Measurements from ENCODE around the gene PIGT. TPM values are rescaled to one million over a fixed set of nuclear protein-coding genes. Genes with fewer than 3 reads are reported as not detected.

PIGT gene
- total and polyA plus RNA-seq, 2 of the 4 experiments (the other 2 are of a cell fraction), result 31.2 to 145 TPM

GRCh38 chr20:45432294-45432693, 16.4 kb downstream of the PIGT start:
- dilution Hi-C loops (cut with HindIII; ENCODE audit: low sequenced_read_pairs, unreplicated experiment), result no loop called here
- Histone ChIP-seq H3K9me3 (ENCODE audit: control insufficient read depth, insufficient read depth, low read length) (no peaks in the 10 kb centered on the region), H2BK15ac (ENCODE audit: low read depth, low read length) (no peak overlapping the region), H3K4me3 (ENCODE audit: insufficient read depth, low read depth, low read length) (no peak overlapping the region), H4K5ac (ENCODE audit: low read depth, low read length) (no peak overlapping the region), H3K23ac (ENCODE audit: low read depth, low read length) (no peak overlapping the region), H4K20me1 (ENCODE audit: insufficient read depth, low read length) (no peaks in the 10 kb centered on the region), H2AK5ac (ENCODE audit: low read depth, low read length) (no peak overlapping the region), H3K4me2 (ENCODE audit: low read depth, low read length) (no peak overlapping the region), H3K18ac (ENCODE audit: low read depth, low read length) (no peak overlapping the region), H2AFZ (replicated peaks; ENCODE audit: low read length, poor library complexity) (no peak overlapping the region), H4K8ac (ENCODE audit: low read depth in 2 of 2, low read length in 2 of 2) (no peak overlapping the region), H3K4ac (ENCODE audit: low read depth, low read length) (no peak overlapping the region), H3K36me3 (ENCODE audit: control insufficient read depth, insufficient read depth, low read length) (0 out of 2 replicates have a peak, but pooled peaks cover 1% of the 10 kb centered on the region), H2BK120ac (ENCODE audit: low read depth, low read length) (no peak overlapping the region), H3K27ac (ENCODE audit: insufficient read depth, low read length) (no peak overlapping the region), H3K56ac (ENCODE audit: extremely low read depth, insufficient read depth, low read length) (no peak overlapping the region), H4K91ac (ENCODE audit: insufficient read depth, low read depth, low read length) (no peak overlapping the region), H3K14ac (replicated peaks; ENCODE audit: low read depth, low read length) (no peak overlapping the region), H2AK9ac (replicated peaks; ENCODE audit: low read depth, low read length, poor library complexity) (no peak overlapping the region), H3K9ac (ENCODE audit: low read depth, low read length) (no peak overlapping the region), H2BK20ac (ENCODE audit: low read depth, low read length) (no peak overlapping the region), H3K79me1 (ENCODE audit: low read depth in 1 of 2, low read length in 2 of 2) (no peaks in the 10 kb centered on the region), H3K4me1 (ENCODE audit: control insufficient read depth, insufficient read depth, low read length) (no peaks in the 10 kb centered on the region), H3K27me3 (ENCODE audit: control insufficient read depth, insufficient read depth, low read length) (no peaks in the 10 kb centered on the region), H3K9me1 (ENCODE audit: insufficient read depth, low read length) (no peaks in the 10 kb centered on the region; the same call in 1 of the 2 replicates), H2BK5ac (ENCODE audit: low read depth, low read length, poor library complexity, severe bottlenecking) (no peak overlapping the region)
- in situ Hi-C loops (cut with MboI; ENCODE audit: low sequenced_read_pairs), result no loop called here
- no CpG with 5 or more reads among the region's 5 CpGs for WGBS, 2 experiments (ENCODE audit: extremely low coverage in 2 of 2, insufficient read length in 1 of 2)
- TF ChIP-seq RAD21 (IDR thresholded peaks at IDR 0.05; ENCODE audit: low read length) (no peak), RFX5 (IDR thresholded peaks at IDR 0.05; ENCODE audit: low read depth, low read length) (no peak), MAZ (IDR thresholded peaks at IDR 0.05; ENCODE audit: borderline replicate concordance, low read depth, low read length) (no peak), BHLHE40 (IDR thresholded peaks at IDR 0.05; ENCODE audit: low read depth, low read length) (no peak), ELK1 (IDR thresholded peaks at IDR 0.05; ENCODE audit: borderline replicate concordance, low read depth, low read length) (no peak), MAFK (IDR thresholded peaks at IDR 0.05; ENCODE audit: low read depth, low read length) (no peak), CEBPB (IDR thresholded peaks at IDR 0.05; ENCODE audit: low read depth, low read length) (no peak), NFE2L2 (IDR thresholded peaks at IDR 0.05; ENCODE audit: low read depth, low read length) (no peak), RCOR1 (IDR thresholded peaks at IDR 0.05; ENCODE audit: insufficient replicate concordance, low read length) (no peak), USF2 (IDR thresholded peaks at IDR 0.05; ENCODE audit: low read depth, low read length) (no peak), CTCF (conservative IDR thresholded peaks at IDR 0.05; ENCODE audit: low read depth, low read length) (no peak), POLR2A (IDR thresholded peaks at IDR 0.05; ENCODE audit: low read depth, low read length) (no peak), MXI1 (IDR thresholded peaks at IDR 0.05; ENCODE audit: borderline replicate concordance, low read depth, low read length) (no peak)
- ChIA-PET POLR2A (ENCODE audit: unreplicated experiment) (no interaction called here), CTCF (interaction anchor here (1.2 to 1.6 kb wide), 2 partner anchors 69 to 338 kb away, joined by 3 read pairs; partner anchors contain the start of gene SYS1)
- no peak for ATAC-seq (ENCODE audit: low read depth)
- DNase-seq, result no peak
- BruUV-seq (replicated peaks), result no TSS peak
- intact Hi-C loops (cut with micrococcal nuclease), result loop anchor here (10.0 kb wide), 1 partner anchor 343 kb away; no protein-coding TSS in a partner anchor

Measured in IMR-90 (cell line).